A204.1 (cell line): ENCODE data around the gene B3GALT6.

Source experiments
- FAIRE-seq: peaks from 2 replicates; lab custom pipeline; 2012; peaks lifted over from hg19 to GRCh38; lab: Jason Lieb, UNC

Gene B3GALT6

GRCh38 chr1:1232796-1233566, 944 bp downstream of the B3GALT6 start:
- no peak for FAIRE-seq

GRCh38 chr1:1233567-1233892, 1.5 kb downstream of the B3GALT6 start:
- no peak for FAIRE-seq

- FAIRE-seq: no peak
Observed at GRCh38 chr1:1234180-1234808, 2.3 kb downstream of the B3GALT6 start.

- no peak for FAIRE-seq
Observed at GRCh38 chr1:1235016-1235744, 3.1 kb downstream of the B3GALT6 start.

- no peak for FAIRE-seq
Observed at GRCh38 chr1:1236176-1236763, 4.2 kb downstream of the B3GALT6 start.

- FAIRE-seq: no peak
Observed at GRCh38 chr1:1236945-1237873, 5.2 kb downstream of the B3GALT6 start.

GRCh38 chr1:1237874-1238701, 6.1 kb downstream of the B3GALT6 start:
- FAIRE-seq: no peak

- FAIRE-seq: no peak
Observed at GRCh38 chr1:1238702-1239178, 6.7 kb downstream of the B3GALT6 start.

- FAIRE-seq: no peak
Observed at GRCh38 chr1:1239227-1239613, 7.2 kb downstream of the B3GALT6 start.

GRCh38 chr1:1239614-1240347, 7.7 kb downstream of the B3GALT6 start:
- no peak for FAIRE-seq

- no peak for FAIRE-seq
Observed at GRCh38 chr1:1240348-1240732, 8.3 kb downstream of the B3GALT6 start.

- no peak for FAIRE-seq
Observed at GRCh38 chr1:1240822-1241587, 9.0 kb downstream of the B3GALT6 start.

- FAIRE-seq: no peak
Observed at GRCh38 chr1:1241588-1242219, 9.7 kb downstream of the B3GALT6 start.

GRCh38 chr1:1242461-1243265, 10.6 kb downstream of the B3GALT6 start:
- no peak for FAIRE-seq

- no peak for FAIRE-seq
Observed at GRCh38 chr1:1243266-1243660, 11.2 kb downstream of the B3GALT6 start.

- no peak for FAIRE-seq
Observed at GRCh38 chr1:1243807-1244191, 11.8 kb downstream of the B3GALT6 start.

- no peak for FAIRE-seq
Observed at GRCh38 chr1:1244192-1244811, 12.3 kb downstream of the B3GALT6 start.
